ENCODE results near the gene GJC2.

DNA sequence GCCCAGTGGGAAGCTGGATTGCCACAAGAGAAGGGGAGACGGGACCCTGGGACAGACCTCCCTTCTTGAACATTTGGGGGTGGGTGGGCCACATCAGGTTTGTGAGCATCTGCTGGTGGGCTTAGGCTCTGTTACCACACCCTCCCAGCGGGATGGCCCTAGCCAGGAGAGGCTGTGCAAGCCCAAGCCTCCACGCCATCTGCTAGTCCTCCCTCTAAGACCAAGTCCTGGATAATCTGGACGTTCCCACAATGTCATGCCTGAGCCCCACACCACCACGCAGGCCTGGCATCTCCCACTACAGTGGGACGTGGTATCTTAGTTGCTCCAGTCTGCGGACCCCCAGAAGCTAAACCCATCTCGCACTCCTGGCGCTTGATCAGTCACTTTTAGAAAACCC is 12.1 kb downstream of the GJC2 start:
- TF ChIP-seq EZH2 (IDR thresholded peaks at IDR 0.05) (no peak), POLR2A (IDR thresholded peaks at IDR 0.05; ENCODE audit: borderline replicate concordance, extremely low read depth, insufficient read depth, insufficient read length) (no peak), POLR2AphosphoS5 (IDR thresholded peaks at IDR 0.05; ENCODE audit: low read depth, low read length) (no peak), CEBPB (IDR thresholded peaks at IDR 0.05; ENCODE audit: low read depth) (no peak), EZH2phosphoT487 (IDR thresholded peaks at IDR 0.05; ENCODE audit: borderline replicate concordance) (no peak), MAX (IDR thresholded peaks at IDR 0.05) (no peak), SP1 (IDR thresholded peaks at IDR 0.05; ENCODE audit: low read depth) (no peak), TCF7L2 (IDR thresholded peaks at IDR 0.05; ENCODE audit: borderline replicate concordance, extremely low read depth, insufficient read depth, insufficient read length) (no peak), SIN3A (IDR thresholded peaks at IDR 0.05; ENCODE audit: low read depth) (no peak), CBX3 (IDR thresholded peaks at IDR 0.05; ENCODE audit: low read depth) (no peak), RAD21 (IDR thresholded peaks at IDR 0.05; ENCODE audit: low read depth) (no peak)
- TF ChIP-seq, protein P1, sequence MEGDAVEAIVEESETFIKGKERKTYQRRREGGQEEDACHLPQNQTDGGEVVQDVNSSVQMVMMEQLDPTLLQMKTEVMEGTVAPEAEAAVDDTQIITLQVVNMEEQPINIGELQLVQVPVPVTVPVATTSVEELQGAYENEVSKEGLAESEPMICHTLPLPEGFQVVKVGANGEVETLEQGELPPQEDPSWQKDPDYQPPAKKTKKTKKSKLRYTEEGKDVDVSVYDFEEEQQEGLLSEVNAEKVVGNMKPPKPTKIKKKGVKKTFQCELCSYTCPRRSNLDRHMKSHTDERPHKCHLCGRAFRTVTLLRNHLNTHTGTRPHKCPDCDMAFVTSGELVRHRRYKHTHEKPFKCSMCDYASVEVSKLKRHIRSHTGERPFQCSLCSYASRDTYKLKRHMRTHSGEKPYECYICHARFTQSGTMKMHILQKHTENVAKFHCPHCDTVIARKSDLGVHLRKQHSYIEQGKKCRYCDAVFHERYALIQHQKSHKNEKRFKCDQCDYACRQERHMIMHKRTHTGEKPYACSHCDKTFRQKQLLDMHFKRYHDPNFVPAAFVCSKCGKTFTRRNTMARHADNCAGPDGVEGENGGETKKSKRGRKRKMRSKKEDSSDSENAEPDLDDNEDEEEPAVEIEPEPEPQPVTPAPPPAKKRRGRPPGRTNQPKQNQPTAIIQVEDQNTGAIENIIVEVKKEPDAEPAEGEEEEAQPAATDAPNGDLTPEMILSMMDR (IDR thresholded peaks at IDR 0.05 in 2 of 3, conservative IDR thresholded peaks at IDR 0.05 in 1 of 3; ENCODE audit: borderline replicate concordance in 1 of 3, insufficient read depth in 1 of 3, low read depth in 2 of 3, low read length in 2 of 3) = no peak

Data from HCT116 (cell line).